ENCODE measurements around the gene DUOXA2. TPM values are rescaled to one million over a fixed set of nuclear protein-coding genes. Genes with fewer than 3 reads are reported as not detected.

DUOXA2 gene
- total RNA-seq, 4 donors from 2014 or later, result 11.8 to 48.4 (median 27.0) TPM

- Histone ChIP-seq H3K36me3 (no peaks in the 10 kb centered on the region), H3K9me3 (no peaks in the 10 kb centered on the region), H3K27me3 (no peaks in the 10 kb centered on the region), H3K4me3 (replicated peaks in 1 of 3) (no peak overlapping the region), H3K27ac (peak overlapping the region in 2 of 3 donors; percentile 24 to 97), H3K4me1 (peaks cover 47 to 59% of the 10 kb centered on the region in 2 donors)
- intact Hi-C loops (cut with DNase I), result no loop called here
- TF ChIP-seq CTCF (IDR thresholded peaks at IDR 0.05), result no peak
- no peak for TF ChIP-seq POLR2A (IDR thresholded peaks at IDR 0.05)
- WGBS, 2 donors, result 87 to 91% methylated on average over 5 of the region's 10 CpGs
- DNase-seq, result peak; percentile 30
These were observed 6.2 kb downstream of the DUOXA2 start for GRCh38 chr15:45120081-45120972.

GRCh38 chr15:45121020-45121419 lies 6.9 kb downstream of the DUOXA2 start:
- 97 to 99% methylated on average over 3 of the region's 3 CpGs for WGBS, 2 donors
- no peaks in the 10 kb centered on the region for H3K9me3 ChIP-seq
- peaks cover 41 to 57% of the 10 kb centered on the region in 2 donors for H3K4me1 ChIP-seq
- intact Hi-C loops (cut with DNase I), result no loop called here
- TF ChIP-seq POLR2A (IDR thresholded peaks at IDR 0.05) (no peak), CTCF (IDR thresholded peaks at IDR 0.05) (no peak)
- peak overlapping the region in 2 of 3 donors; percentile 82 to 97 for H3K27ac ChIP-seq
- no peak for DNase-seq
- no peaks in the 10 kb centered on the region for H3K27me3 ChIP-seq
- H3K36me3 ChIP-seq, result no peaks in the 10 kb centered on the region
- H3K4me3 ChIP-seq (replicated peaks in 1 of 3), result no peak overlapping the region

DNA sequence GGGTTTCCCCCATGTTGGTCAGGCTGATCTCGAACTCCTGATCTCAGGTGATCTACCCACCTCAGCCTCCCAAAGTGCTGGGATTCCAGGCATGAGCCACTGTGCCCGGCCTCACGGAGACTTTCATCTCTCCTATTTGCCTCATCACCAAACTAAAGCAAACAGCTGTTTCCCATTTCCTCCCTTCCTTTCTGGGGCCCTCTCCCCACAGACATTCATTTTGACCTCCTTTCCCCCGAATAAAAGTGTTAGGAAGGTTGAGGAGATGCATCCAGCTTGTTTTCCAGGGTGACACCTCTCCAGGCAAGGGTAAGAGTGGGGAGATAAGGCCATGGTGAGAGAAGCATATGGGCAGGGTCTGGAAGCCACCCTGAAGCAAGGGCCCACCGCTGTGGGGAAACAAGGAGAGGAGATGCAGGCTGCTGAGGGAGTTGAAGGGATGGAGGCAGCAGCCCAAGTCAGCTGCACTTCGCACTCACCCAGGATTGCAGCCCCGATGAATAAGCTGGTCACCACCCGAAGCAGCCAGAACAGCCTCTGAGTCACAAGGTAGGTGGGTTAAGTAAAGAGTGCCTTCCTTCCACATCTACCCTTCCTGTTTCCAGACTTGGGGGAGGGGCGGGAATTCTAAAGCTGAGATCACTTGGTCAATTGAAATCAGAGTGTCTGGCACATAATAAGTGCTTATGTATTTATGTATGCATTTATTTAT lies 7.7 kb downstream of the DUOXA2 start:
- Histone ChIP-seq H3K9me3 (no peaks in the 10 kb centered on the region), H3K4me1 (peaks cover 37 to 51% of the 10 kb centered on the region in 2 donors), H3K27ac (peak overlapping the region; percentile 82 to 97 (median 94)), H3K27me3 (no peaks in the 10 kb centered on the region), H3K36me3 (no peaks in the 10 kb centered on the region), H3K4me3 (replicated peaks in 1 of 3) (no peak overlapping the region)
- TF ChIP-seq CTCF (IDR thresholded peaks at IDR 0.05) (no peak), POLR2A (IDR thresholded peaks at IDR 0.05) (no peak)
- 74 to 80% methylated on average over 9 of the region's 9 CpGs for WGBS, 2 donors
- intact Hi-C loops (cut with DNase I), result no loop called here
- peak; percentile 29 to 34 for DNase-seq

- Histone ChIP-seq H3K36me3 (no peaks in the 10 kb centered on the region), H3K4me1 (peaks cover 37 to 43% of the 10 kb centered on the region in 2 donors), H3K27ac (peak overlapping the region; percentile 82 to 97 (median 94)), H3K9me3 (no peaks in the 10 kb centered on the region), H3K27me3 (no peaks in the 10 kb centered on the region), H3K4me3 (replicated peaks in 1 of 3) (no peak overlapping the region)
- no peak for TF ChIP-seq POLR2A (IDR thresholded peaks at IDR 0.05)
- 78 to 82% methylated on average over 7 of the region's 7 CpGs for whole genome bisulfite sequencing, 2 donors
- intact Hi-C loops (cut with DNase I), result no loop called here
- DNase-seq, result peak in 1 of 2 donors; percentile 33
These were observed 8.6 kb downstream of the DUOXA2 start for GRCh38 chr15:45122719-45123118.

DNA sequence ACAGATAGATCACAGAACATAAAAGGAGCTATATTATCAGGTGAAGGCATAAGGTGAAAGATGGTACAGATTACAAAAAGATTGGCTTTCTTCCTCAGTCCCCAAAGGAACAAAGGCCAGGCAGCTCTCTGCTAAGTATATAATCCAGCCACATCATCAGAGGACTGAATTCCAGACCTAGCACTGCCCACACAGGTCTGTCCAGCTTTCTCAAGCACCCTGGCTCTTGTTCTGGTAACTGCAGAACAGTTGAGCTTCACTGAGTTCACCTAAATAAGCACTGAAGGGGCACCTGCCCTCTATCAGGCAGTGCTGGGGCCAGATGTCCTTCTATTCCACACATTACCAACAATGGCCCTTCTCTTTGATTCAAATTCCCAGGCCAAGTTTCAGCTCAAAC lies 9.3 kb downstream of the DUOXA2 start:
- no peaks in the 10 kb centered on the region for H3K36me3 ChIP-seq
- peaks cover 41 to 47% of the 10 kb centered on the region in 2 donors for H3K4me1 ChIP-seq
- no peaks in the 10 kb centered on the region for H3K9me3 ChIP-seq
- peak overlapping the region; percentile 82 to 97 (median 94) for H3K27ac ChIP-seq
- no peak overlapping the region for H3K4me3 ChIP-seq (replicated peaks in 1 of 3)
- intact Hi-C loops (cut with DNase I), result no loop called here
- TF ChIP-seq POLR2A (IDR thresholded peaks at IDR 0.05), result peak in 1 of 2 donors; percentile 51
- TF ChIP-seq CTCF (IDR thresholded peaks at IDR 0.05), result peak in 2 of 6 experiments; percentile 25 to 26
- H3K27me3 ChIP-seq, result no peaks in the 10 kb centered on the region
- peak; percentile 95 for DNase-seq

Data from thyroid gland (tissue), 4 donors.